Endothelial cell of umbilical vein (primary cell): ENCODE data around the gene HAUS3. TPM values are rescaled to one million over a fixed set of nuclear protein-coding genes. Genes with fewer than 3 reads are reported as not detected.

Experiments
- BruUV-seq: library from RNA; stranded (reverse); fragments of 400-500 nt; replicated peaks from 2 replicates; lab custom pipeline; 2021; lab: Mats Ljungman, UMichigan
- CTCF ChIA-PET: fragments of 300-600, 350-600 bp; sonication (Branson Sonifier 250); formaldehyde crosslinking; loops from one replicate; lab custom pipeline; 2021; ENCODE audit warnings: antibody characterized with exemption, inconsistent platforms; lab: Charles Lee
- POLR2A ChIA-PET: fragments of 300-600, 350-600 bp; sonication (Branson Sonifier 250); formaldehyde crosslinking; loops from one replicate; lab custom pipeline; 2021; ENCODE audit warnings: antibody characterized with exemption, inconsistent platforms; lab: Charles Lee
- DNase-seq: peaks from one replicate; pipeline ENCODE4 v3.0.0-alpha.2; 2011; ENCODE audit warnings: low read depth, low spot score
- FAIRE-seq: peaks from 2 replicates; lab custom pipeline; 2011; peaks lifted over from hg19 to GRCh38; lab: Jason Lieb, UNC
- H2AFZ ChIP-seq: 2 replicates; pipeline ENCODE4 v1.6.0; 2012; ENCODE audit warnings: low read depth, low read length, control low read depth, inconsistent platforms
- H3K27ac ChIP-seq: 2 replicates; pipeline ENCODE4 v1.5.1; 2011; ENCODE audit warnings: low read depth, mild to moderate bottlenecking, control low read depth, low read length, moderate library complexity; ENCODE audit not compliant: insufficient read depth
- H3K27me3 ChIP-seq, 2 experiments: 2 replicates each; pipeline versions ENCODE4 v1.6.0 to v1.6.1; 2011; ENCODE audit warnings: low read length in 2 of 2, mixed read lengths in 1 of 2; ENCODE audit not compliant: control insufficient read depth in 2 of 2, insufficient read depth in 2 of 2
- H3K36me3 ChIP-seq, 2 experiments: 2 replicates in 1 of 2; 3 replicates in 1 of 2; pipeline ENCODE4 v1.5.1; 2011; ENCODE audit warnings: low read length in 2 of 2, mild to moderate bottlenecking in 1 of 2, moderate library complexity in 1 of 2; ENCODE audit not compliant: control insufficient read depth in 2 of 2, insufficient read depth in 2 of 2; ENCODE audit errors: extremely low read depth in 1 of 2
- H3K4me1 ChIP-seq: 3 replicates; pipeline ENCODE4 v1.5.1; 2011; ENCODE audit warnings: mild to moderate bottlenecking, low read length; ENCODE audit not compliant: control insufficient read depth, insufficient read depth; ENCODE audit errors: extremely low read depth
- H3K4me2 ChIP-seq: 2 replicates; pipeline ENCODE4 v1.6.1; 2011; ENCODE audit warnings: low read length, control low read depth, mixed read lengths; ENCODE audit not compliant: insufficient read depth
- H3K4me3 ChIP-seq, 3 experiments: fragments of 200-600 bp in 1 of 3; sonication (generic), shearing (Covaris generic) in 1 of 3; replicated peaks in 1 of 3; 2 replicates each; pipeline ENCODE4 v1.5.1; 2011 to 2016; ENCODE audit warnings: control low read depth in 3 of 3, low read length in 3 of 3, mild to moderate bottlenecking in 2 of 3, inconsistent platforms in 1 of 3, low read depth in 1 of 3, moderate library complexity in 1 of 3; ENCODE audit not compliant: insufficient read depth in 1 of 3
- H3K79me2 ChIP-seq: 2 replicates; pipeline ENCODE4 v1.6.0; 2012; ENCODE audit warnings: low read length, inconsistent platforms; ENCODE audit not compliant: control insufficient read depth, insufficient read depth
- H3K9ac ChIP-seq: replicated peaks from 2 replicates; pipeline ENCODE3; 2011; ENCODE audit warnings: low read length, control low read depth; ENCODE audit not compliant: insufficient read depth; ENCODE audit errors: extremely low read depth
- H3K9me1 ChIP-seq: replicated peaks from 3 replicates; pipeline ENCODE4 v1.6.0; 2011; ENCODE audit warnings: mild to moderate bottlenecking, low read length; ENCODE audit not compliant: control insufficient read depth, insufficient read depth; ENCODE audit errors: extremely low read depth
- H3K9me3 ChIP-seq: replicated peaks from 2 replicates; pipeline ENCODE4 v1.5.1; 2012; ENCODE audit warnings: low read length, inconsistent platforms; ENCODE audit not compliant: control insufficient read depth, insufficient read depth
- H4K20me1 ChIP-seq: replicated peaks from 2 replicates; pipeline ENCODE3; 2011; ENCODE audit warnings: mild to moderate bottlenecking, low read length; ENCODE audit not compliant: control insufficient read depth, insufficient read depth; ENCODE audit errors: extremely low read depth
- EZH2 ChIP-seq: IDR thresholded peaks from 2 replicates; pipeline ENCODE4 v1.6.1; 2012; ENCODE audit warnings: borderline replicate concordance, low read depth, mild to moderate bottlenecking, moderate library complexity, low read length, inconsistent platforms; ENCODE audit not compliant: severe bottlenecking
- FOS ChIP-seq: IDR thresholded peaks from 2 replicates; pipeline ENCODE4 v1.6.1; 2011; ENCODE audit warnings: mild to moderate bottlenecking, low read length, moderate library complexity, borderline replicate concordance; ENCODE audit not compliant: insufficient read depth
- GATA2 ChIP-seq: IDR thresholded peaks from 2 replicates; pipeline ENCODE4 v1.7.0; 2011; ENCODE audit warnings: low read depth, mild to moderate bottlenecking, moderate library complexity, mixed read lengths, low read length; ENCODE audit not compliant: insufficient read length, insufficient read depth
- JUN ChIP-seq: IDR thresholded peaks from 2 replicates; pipeline ENCODE4 v1.6.1; 2011; ENCODE audit warnings: borderline replicate concordance, low read depth; ENCODE audit not compliant: insufficient read length, insufficient read depth
- MYC ChIP-seq: IDR thresholded peaks from one replicate; pipeline ENCODE4 v1.6.1; 2011; ENCODE audit warnings: mild to moderate bottlenecking, low read depth, low read length
- POLR2A ChIP-seq: IDR thresholded peaks from 2 replicates; pipeline ENCODE4 v1.6.1; 2012; ENCODE audit warnings: low read depth, mild to moderate bottlenecking, control low read depth, low read length
- POLR2AphosphoS5 ChIP-seq: IDR thresholded peaks from 2 replicates; pipeline ENCODE4 v1.6.1; 2012; ENCODE audit warnings: low read depth, mild to moderate bottlenecking, control low read depth, low read length, moderate library complexity; ENCODE audit not compliant: insufficient read depth
- dilution Hi-C: fragments of 300-500 bp; cut with MboI; formaldehyde crosslinking; loops from one replicate; pipeline ENCODE4 v1.15.0; 2019; ENCODE audit warnings: low sequenced_read_pairs; ENCODE audit not compliant: extremely low pct_ligation_motif_present
- intact Hi-C: fragments of 100-400 bp; cut with micrococcal nuclease; formaldehyde crosslinking; loops from one replicate; pipeline ENCODE4 v1.10.0; 2022
- polyA plus RNA-seq, 4 experiments: library from polyadenylated mRNA; depleted of rRNA in 3 of 4; stranded (reverse) in 3 of 4; unstranded in 1 of 4; fragments of >200 nt; gene quantifications; 2 replicates each; pipeline versions ENCODE4 v1.2.1 to v1.2.3, GENCODE V29; 2011 to 2012; ENCODE audit warnings: missing spikeins in 1 of 4
- total RNA-seq: library from RNA; stranded (reverse); gene quantifications from 2 replicates; pipeline ENCODE4 v1.2.3, GENCODE V29; 2021
- TF ChIP-seq, protein P1 (sequence below): IDR thresholded peaks from 2 replicates; pipeline ENCODE4 v1.6.1; 2011; ENCODE audit not compliant: insufficient read depth, insufficient read length
- TF ChIP-seq, protein P2 (sequence below), 2 donors: IDR thresholded peaks; 1 replicate in 1 of 2; 2 replicates in 1 of 2; pipeline ENCODE4 v1.5.1; 2011; ENCODE audit warnings: low read length in 2 of 2, mild to moderate bottlenecking in 2 of 2, moderate library complexity in 2 of 2, control low read depth in 1 of 2, inconsistent platforms in 1 of 2, low read depth in 1 of 2; ENCODE audit not compliant: insufficient read depth in 1 of 2; ENCODE audit errors: extremely low read depth in 1 of 2

HAUS3 gene
- total and polyA plus RNA-seq, 2 donors (not counting 3 experiments of a cell fraction or from before 2014, with no cell fraction given) = 4.4 to 15.9 TPM

DNA sequence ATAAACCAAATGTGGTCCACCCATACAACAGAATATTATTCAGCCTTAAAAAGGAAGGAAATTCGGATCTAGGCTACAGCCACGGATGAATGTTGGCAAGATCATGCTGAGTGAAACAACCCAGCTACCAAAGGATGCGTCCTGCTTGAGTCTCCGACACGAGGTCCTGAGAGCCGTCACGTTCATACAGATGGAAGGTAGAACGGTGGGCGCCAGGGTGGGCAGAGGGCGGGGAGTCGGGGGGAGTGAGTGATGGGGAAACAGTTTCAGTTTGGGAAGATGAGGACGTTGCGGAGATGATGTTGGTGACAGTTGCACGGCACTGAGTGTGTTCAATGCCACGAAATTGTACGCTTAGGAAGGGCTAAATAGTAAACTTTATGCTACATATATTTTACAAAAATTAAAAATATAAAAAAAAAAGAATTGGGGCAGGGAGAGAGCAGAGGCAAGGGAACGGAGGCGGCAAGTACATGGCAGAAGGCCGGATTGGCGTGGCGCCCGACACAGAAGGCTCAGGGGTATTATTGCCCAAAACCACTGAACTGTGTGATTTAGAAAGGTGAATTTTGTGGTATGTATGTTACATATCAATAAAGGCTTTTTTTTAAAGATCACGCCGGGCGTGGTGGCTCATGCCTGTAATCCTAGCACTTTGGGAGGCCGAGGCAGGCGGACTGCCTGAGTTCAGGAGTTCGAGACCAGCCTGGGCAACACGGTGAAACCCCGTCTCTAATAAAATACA, 34.8 kb upstream of the HAUS3 start:
- H3K9ac ChIP-seq = no peak overlapping the region
- CTCF ChIA-PET = no interaction called here
- DNase-seq = no peak
- FAIRE-seq = no peak
- H3K9me3 ChIP-seq = no peaks in the 10 kb centered on the region
- POLR2A ChIA-PET = no interaction called here
- dilution Hi-C loops = no loop called here
- TF ChIP-seq, protein P1, sequence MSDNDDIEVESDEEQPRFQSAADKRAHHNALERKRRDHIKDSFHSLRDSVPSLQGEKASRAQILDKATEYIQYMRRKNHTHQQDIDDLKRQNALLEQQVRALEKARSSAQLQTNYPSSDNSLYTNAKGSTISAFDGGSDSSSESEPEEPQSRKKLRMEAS = no peak
- TF ChIP-seq GATA2 = no peak
- no peak for TF ChIP-seq MYC
- no peak for TF ChIP-seq EZH2
- TF ChIP-seq FOS = no peak
- no peak for TF ChIP-seq POLR2A
- no peak for TF ChIP-seq POLR2AphosphoS5
- TF ChIP-seq JUN = no peak
- TF ChIP-seq, protein P2, sequence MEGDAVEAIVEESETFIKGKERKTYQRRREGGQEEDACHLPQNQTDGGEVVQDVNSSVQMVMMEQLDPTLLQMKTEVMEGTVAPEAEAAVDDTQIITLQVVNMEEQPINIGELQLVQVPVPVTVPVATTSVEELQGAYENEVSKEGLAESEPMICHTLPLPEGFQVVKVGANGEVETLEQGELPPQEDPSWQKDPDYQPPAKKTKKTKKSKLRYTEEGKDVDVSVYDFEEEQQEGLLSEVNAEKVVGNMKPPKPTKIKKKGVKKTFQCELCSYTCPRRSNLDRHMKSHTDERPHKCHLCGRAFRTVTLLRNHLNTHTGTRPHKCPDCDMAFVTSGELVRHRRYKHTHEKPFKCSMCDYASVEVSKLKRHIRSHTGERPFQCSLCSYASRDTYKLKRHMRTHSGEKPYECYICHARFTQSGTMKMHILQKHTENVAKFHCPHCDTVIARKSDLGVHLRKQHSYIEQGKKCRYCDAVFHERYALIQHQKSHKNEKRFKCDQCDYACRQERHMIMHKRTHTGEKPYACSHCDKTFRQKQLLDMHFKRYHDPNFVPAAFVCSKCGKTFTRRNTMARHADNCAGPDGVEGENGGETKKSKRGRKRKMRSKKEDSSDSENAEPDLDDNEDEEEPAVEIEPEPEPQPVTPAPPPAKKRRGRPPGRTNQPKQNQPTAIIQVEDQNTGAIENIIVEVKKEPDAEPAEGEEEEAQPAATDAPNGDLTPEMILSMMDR (IDR thresholded peaks at IDR 0.05; ENCODE audit: extremely low read depth in 1 of 2, insufficient read depth in 1 of 2, low read depth in 1 of 2, low read length in 2 of 2) = no peak
- no peaks in the 10 kb centered on the region for H3K4me1 ChIP-seq
- no peak overlapping the region for H3K4me3 ChIP-seq
- H4K20me1 ChIP-seq = no peaks in the 10 kb centered on the region
- no peak overlapping the region for H3K4me2 ChIP-seq
- H3K27me3 ChIP-seq = no peaks in the 10 kb centered on the region
- BruUV-seq = no TSS peak
- intact Hi-C loops = no loop called here
- no peaks in the 10 kb centered on the region for H3K36me3 ChIP-seq
- no peak overlapping the region for H3K27ac ChIP-seq
- H3K9me1 ChIP-seq = no peaks in the 10 kb centered on the region
- no peaks in the 10 kb centered on the region for H3K79me2 ChIP-seq
- H2AFZ ChIP-seq = no peak overlapping the region
